ENCODE measurements around the gene GSK3A.
A peak's percentile ranks its signal among the peaks of the same experiment; 100 is the strongest.

The GSK3A gene

DNA sequence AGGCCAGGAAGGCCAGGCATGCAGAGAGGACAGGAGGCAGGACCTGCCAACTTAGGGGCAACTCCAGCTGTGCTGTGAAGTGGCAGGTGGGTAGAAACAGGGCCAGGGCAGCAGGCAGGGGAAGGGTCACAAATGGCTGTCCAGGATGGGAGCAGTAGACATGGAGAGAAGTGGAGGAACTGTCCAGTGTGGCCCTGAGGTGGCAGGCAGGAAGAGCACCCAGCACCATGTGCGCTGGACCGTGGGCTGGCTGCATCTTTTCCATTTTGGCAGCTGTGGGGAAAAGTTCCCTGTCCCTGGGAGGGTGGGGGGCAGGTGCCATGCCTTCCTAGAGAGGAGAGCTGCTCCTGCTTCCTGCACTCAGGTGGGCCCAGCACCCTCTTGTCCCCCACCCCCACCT, 38.7 kb downstream of the GSK3A start:
- Histone ChIP-seq H3K4me1 (ENCODE audit: insufficient read depth, poor library complexity, severe bottlenecking) (peaks cover 44% of the 10 kb centered on the region), H3K27me3 (ENCODE audit: insufficient read depth, poor library complexity, severe bottlenecking) (no peaks in the 10 kb centered on the region), H3K4me3 (ENCODE audit: severe bottlenecking) (no peak overlapping the region), H3K36me3 (ENCODE audit: low read depth) (peaks cover 71% of the 10 kb centered on the region), H3K9me3 (ENCODE audit: severe bottlenecking) (no peaks in the 10 kb centered on the region), H3K27ac (ENCODE audit: poor library complexity, severe bottlenecking) (peak overlapping the region; percentile 88)
- TF ChIP-seq, protein P1, sequence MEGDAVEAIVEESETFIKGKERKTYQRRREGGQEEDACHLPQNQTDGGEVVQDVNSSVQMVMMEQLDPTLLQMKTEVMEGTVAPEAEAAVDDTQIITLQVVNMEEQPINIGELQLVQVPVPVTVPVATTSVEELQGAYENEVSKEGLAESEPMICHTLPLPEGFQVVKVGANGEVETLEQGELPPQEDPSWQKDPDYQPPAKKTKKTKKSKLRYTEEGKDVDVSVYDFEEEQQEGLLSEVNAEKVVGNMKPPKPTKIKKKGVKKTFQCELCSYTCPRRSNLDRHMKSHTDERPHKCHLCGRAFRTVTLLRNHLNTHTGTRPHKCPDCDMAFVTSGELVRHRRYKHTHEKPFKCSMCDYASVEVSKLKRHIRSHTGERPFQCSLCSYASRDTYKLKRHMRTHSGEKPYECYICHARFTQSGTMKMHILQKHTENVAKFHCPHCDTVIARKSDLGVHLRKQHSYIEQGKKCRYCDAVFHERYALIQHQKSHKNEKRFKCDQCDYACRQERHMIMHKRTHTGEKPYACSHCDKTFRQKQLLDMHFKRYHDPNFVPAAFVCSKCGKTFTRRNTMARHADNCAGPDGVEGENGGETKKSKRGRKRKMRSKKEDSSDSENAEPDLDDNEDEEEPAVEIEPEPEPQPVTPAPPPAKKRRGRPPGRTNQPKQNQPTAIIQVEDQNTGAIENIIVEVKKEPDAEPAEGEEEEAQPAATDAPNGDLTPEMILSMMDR (IDR thresholded peaks at IDR 0.05; ENCODE audit: poor library complexity, severe bottlenecking) = no peak
- DNase-seq (ENCODE audit: low spot score) (no peak), ATAC-seq (ENCODE audit: low read depth) (no peak)

DNA sequence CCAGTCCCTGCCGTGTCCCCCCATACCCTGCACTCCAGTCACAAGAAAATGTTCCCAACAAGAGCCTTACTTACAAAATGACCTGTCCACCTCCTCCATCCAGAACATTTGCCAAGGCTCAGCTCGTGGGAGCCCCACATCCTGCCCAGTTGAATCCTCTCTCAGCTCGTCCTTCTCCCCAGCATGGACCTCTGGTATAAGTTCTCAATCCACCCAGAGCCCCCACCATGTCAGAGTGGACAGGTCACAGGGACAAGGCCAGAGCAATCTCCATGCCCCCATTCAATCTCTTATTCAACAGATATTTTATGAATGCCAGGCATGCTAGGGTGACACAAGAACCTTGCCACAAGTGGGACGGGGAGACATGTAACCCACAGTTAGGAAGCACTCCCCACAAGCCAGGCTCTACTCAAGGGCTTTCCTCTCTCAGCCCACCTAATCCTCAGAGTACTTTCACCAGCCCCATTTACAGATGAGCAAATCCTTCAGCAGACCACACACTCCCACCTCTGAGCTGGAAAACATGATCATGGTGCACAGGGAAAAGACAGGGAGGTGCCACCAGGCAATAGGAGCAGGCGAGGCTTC, 40.0 kb downstream of the GSK3A start:
- no peak for DNase-seq (ENCODE audit: low spot score)
- Histone ChIP-seq H3K4me3 (ENCODE audit: severe bottlenecking) (no peak overlapping the region), H3K27ac (ENCODE audit: poor library complexity, severe bottlenecking) (no peak overlapping the region), H3K36me3 (ENCODE audit: low read depth) (peaks cover 71% of the 10 kb centered on the region), H3K27me3 (ENCODE audit: insufficient read depth, poor library complexity, severe bottlenecking) (no peaks in the 10 kb centered on the region), H3K9me3 (ENCODE audit: severe bottlenecking) (no peaks in the 10 kb centered on the region), H3K4me1 (ENCODE audit: insufficient read depth, poor library complexity, severe bottlenecking) (peaks cover 38% of the 10 kb centered on the region)
- TF ChIP-seq, protein P1 (IDR thresholded peaks at IDR 0.05; ENCODE audit: poor library complexity, severe bottlenecking) = no peak
- ATAC-seq (ENCODE audit: low read depth) = no peak

DNA sequence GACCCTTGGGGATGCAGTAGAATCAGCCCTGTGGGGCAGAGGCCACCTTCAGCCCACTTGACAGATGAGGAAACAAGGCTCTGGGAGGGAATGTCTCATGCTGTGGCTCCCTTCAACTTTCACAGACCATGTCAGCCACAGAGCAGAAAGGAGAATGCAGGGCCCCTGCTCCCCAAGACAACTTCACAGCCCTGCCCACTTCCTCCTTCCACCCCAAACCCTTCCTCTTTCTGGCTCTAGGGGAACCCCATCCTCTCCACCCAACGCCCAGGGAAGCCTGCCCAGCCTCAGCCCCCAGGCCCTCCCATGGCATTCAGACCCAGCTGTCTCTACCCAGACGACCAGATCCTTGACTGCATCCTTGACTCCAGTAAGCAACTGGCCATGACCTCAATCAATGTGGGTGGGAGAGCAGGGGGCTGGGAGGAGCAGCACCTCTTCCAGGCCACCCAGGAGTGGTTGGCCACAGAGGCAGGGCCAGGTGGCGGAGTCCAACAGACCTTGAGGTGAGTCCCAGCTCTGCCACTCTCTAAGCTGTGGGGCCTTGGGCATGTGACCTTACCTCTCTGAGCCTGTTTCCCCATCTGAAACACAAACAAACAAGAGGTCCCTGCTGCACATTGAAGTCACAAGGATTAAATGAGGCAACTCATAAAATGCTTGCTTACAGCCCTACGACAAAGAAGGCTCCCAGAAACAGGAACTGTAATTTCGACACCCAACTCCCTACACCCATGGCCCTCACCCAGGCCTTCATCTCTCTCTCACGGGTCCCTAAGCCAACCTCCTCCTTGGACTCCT, 40.7 kb downstream of the GSK3A start:
- no peak for ATAC-seq (ENCODE audit: low read depth)
- peaks cover 68% of the 10 kb centered on the region for H3K36me3 ChIP-seq (ENCODE audit: low read depth)
- H3K9me3 ChIP-seq (ENCODE audit: severe bottlenecking) = no peaks in the 10 kb centered on the region
- H3K27ac ChIP-seq (ENCODE audit: poor library complexity, severe bottlenecking) = peak overlapping the region; percentile 88
- DNase-seq (ENCODE audit: low spot score) = no peak
- no peaks in the 10 kb centered on the region for H3K27me3 ChIP-seq (ENCODE audit: insufficient read depth, poor library complexity, severe bottlenecking)
- TF ChIP-seq, protein P1 (IDR thresholded peaks at IDR 0.05; ENCODE audit: poor library complexity, severe bottlenecking) = no peak
- no peak overlapping the region for H3K4me3 ChIP-seq (ENCODE audit: severe bottlenecking)
- H3K4me1 ChIP-seq (ENCODE audit: insufficient read depth, poor library complexity, severe bottlenecking) = peaks cover 37% of the 10 kb centered on the region

DNA sequence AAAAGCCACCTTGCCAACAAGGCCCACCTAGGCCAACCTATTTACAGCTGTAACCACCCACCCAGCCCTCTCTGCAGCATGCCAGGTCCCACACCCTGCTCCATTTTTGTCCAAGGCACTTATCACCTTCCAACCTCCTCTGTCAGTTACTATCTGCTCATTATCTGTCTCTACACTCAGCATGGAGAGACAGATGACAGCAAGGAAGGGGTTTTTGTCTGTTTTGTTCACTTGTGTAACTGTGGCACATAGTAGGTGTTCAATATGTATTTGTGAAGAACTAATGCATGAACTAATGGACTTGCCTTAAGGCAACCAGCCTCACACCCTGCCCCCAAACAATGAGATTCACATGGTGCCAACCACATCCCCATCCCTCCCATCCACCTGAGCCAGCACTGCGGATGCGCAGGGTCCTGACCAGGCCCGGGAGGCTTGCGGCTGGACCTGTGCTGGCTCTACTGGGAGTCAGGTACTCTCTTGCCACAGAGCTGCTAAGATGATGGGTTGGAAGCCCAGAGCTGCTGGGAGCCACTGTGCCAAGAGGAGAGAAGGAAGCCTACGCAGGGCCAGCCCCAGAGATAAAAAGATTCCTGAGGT, 42.2 kb downstream of the GSK3A start:
- peaks cover 31% of the 10 kb centered on the region for H3K4me1 ChIP-seq (ENCODE audit: insufficient read depth, poor library complexity, severe bottlenecking)

More for the DNA sequence above, 42.2 kb downstream of the GSK3A start:
- DNase-seq (ENCODE audit: low spot score) = no peak
- Histone ChIP-seq H3K9me3 (ENCODE audit: severe bottlenecking) (no peaks in the 10 kb centered on the region), H3K27me3 (ENCODE audit: insufficient read depth, poor library complexity, severe bottlenecking) (no peaks in the 10 kb centered on the region), H3K4me3 (ENCODE audit: severe bottlenecking) (no peak overlapping the region), H3K27ac (ENCODE audit: poor library complexity, severe bottlenecking) (peak overlapping the region; percentile 88), H3K36me3 (ENCODE audit: low read depth) (peaks cover 57% of the 10 kb centered on the region)
- TF ChIP-seq, protein P1 (IDR thresholded peaks at IDR 0.05; ENCODE audit: poor library complexity, severe bottlenecking) = peak; percentile 33
- ATAC-seq (ENCODE audit: low read depth) = no peak

Measured in RWPE2 (cell line).